ENCODE measurements around the gene COL11A2.

COL11A2 gene

GRCh38 chr6:33114406-33114805 lies 77.9 kb downstream of the COL11A2 start:
- DNase-seq = no peak

- DNase-seq = no peak
These were observed 78.5 kb downstream of the COL11A2 start for GRCh38 chr6:33113755-33114154.

All from NCI-H69 (cell line).